ENCODE results near the gene TCAF1.

Gene TCAF1

GRCh38 chr7:143901332-143901667 lies 676 bp downstream of the TCAF1 start:
- no peak for TF ChIP-seq CTCF (conservative IDR thresholded peaks at IDR 0.05; ENCODE audit: low read depth, low read length)
- no peak for DNase-seq (ENCODE audit: low read depth)
- H3K4me3 ChIP-seq (ENCODE audit: low read length): peak overlapping the region; percentile 82

- no peak for TF ChIP-seq CTCF (conservative IDR thresholded peaks at IDR 0.05; ENCODE audit: low read depth, low read length)
- DNase-seq (ENCODE audit: low read depth): no peak
- peak overlapping the region; percentile 82 for H3K4me3 ChIP-seq (ENCODE audit: low read length)
These were observed 1.7 kb downstream of the TCAF1 start for GRCh38 chr7:143900230-143900766.

GRCh38 chr7:143898810-143899209 lies 3.2 kb downstream of the TCAF1 start:
- no peak overlapping the region for H3K4me3 ChIP-seq (ENCODE audit: low read length)
- no peak for DNase-seq (ENCODE audit: low read depth)
- no peak for TF ChIP-seq CTCF (conservative IDR thresholded peaks at IDR 0.05; ENCODE audit: low read depth, low read length)

- no peak for TF ChIP-seq CTCF (conservative IDR thresholded peaks at IDR 0.05; ENCODE audit: low read depth, low read length)
- no peak overlapping the region for H3K4me3 ChIP-seq (ENCODE audit: low read length)
- no peak for DNase-seq (ENCODE audit: low read depth)
These were observed 5.3 kb downstream of the TCAF1 start for GRCh38 chr7:143896667-143897066.

- H3K4me3 ChIP-seq (ENCODE audit: low read length): no peak overlapping the region
- peak; percentile 54 for TF ChIP-seq CTCF (conservative IDR thresholded peaks at IDR 0.05; ENCODE audit: low read depth, low read length)
- no peak for DNase-seq (ENCODE audit: low read depth)
These were observed 9.3 kb downstream of the TCAF1 start for GRCh38 chr7:143892527-143893300.

GRCh38 chr7:143891457-143891856 lies 10.5 kb downstream of the TCAF1 start:
- no peak for DNase-seq (ENCODE audit: low read depth)
- TF ChIP-seq CTCF (conservative IDR thresholded peaks at IDR 0.05; ENCODE audit: low read depth, low read length): no peak
- no peak overlapping the region for H3K4me3 ChIP-seq (ENCODE audit: low read length)

GRCh38 chr7:143890558-143890957 lies 11.4 kb downstream of the TCAF1 start:
- no peak for DNase-seq (ENCODE audit: low read depth)
- H3K4me3 ChIP-seq (ENCODE audit: low read length): no peak overlapping the region
- no peak for TF ChIP-seq CTCF (conservative IDR thresholded peaks at IDR 0.05; ENCODE audit: low read depth, low read length)
